HepG2 (cell line): ENCODE data around the gene GJA9. TPM values are rescaled to one million over a fixed set of nuclear protein-coding genes. Genes with fewer than 3 reads are reported as not detected.

Experiments
- CSRNP1 ChIP-seq: sonication (generic); formaldehyde crosslinking; IDR thresholded peaks from 2 replicates; pipeline ENCODE4 v1.8.1; 2023; ENCODE audit warnings: mild to moderate bottlenecking, missing genetic modification reagents
- MTA1 ChIP-seq: sonication (generic); formaldehyde crosslinking; IDR thresholded peaks from 2 replicates; pipeline ENCODE4 v1.4.0; 2020; ENCODE audit warnings: missing genetic modification reagents, mild to moderate bottlenecking, borderline replicate concordance
- RBM22 ChIP-seq: fragments of 200-400 bp; formaldehyde crosslinking; optimal IDR thresholded peaks from 2 replicates; pipeline ENCODE3; 2017; ENCODE audit warnings: mild to moderate bottlenecking, low read length, moderate library complexity
- SP140L ChIP-seq: sonication (generic); formaldehyde crosslinking; IDR thresholded peaks from 2 replicates; pipeline ENCODE4 v1.4.0; 2020; ENCODE audit warnings: missing genetic modification reagents, borderline replicate concordance
- ZFP90 ChIP-seq: sonication (generic); formaldehyde crosslinking; IDR thresholded peaks from 2 replicates; pipeline ENCODE4 v1.8.0; 2022; ENCODE audit warnings: missing genetic modification reagents, mild to moderate bottlenecking, inconsistent platforms, borderline replicate concordance
- ZMYM2 ChIP-seq: sonication (generic); formaldehyde crosslinking; IDR thresholded peaks from 2 replicates; pipeline ENCODE4 v1.8.0; 2022; ENCODE audit warnings: mild to moderate bottlenecking, missing genetic modification reagents
- ZNF20 ChIP-seq: sonication (generic); formaldehyde crosslinking; IDR thresholded peaks from 2 replicates; pipeline ENCODE4 v1.4.0; 2020; ENCODE audit warnings: mild to moderate bottlenecking, moderate library complexity, missing genetic modification reagents
- ZNF382 ChIP-seq: sonication (generic); formaldehyde crosslinking; IDR thresholded peaks from 2 replicates; pipeline ENCODE4 v1.5.0; 2020; ENCODE audit warnings: missing genetic modification reagents, mild to moderate bottlenecking, borderline replicate concordance
- ZNF468 ChIP-seq: sonication (generic); formaldehyde crosslinking; IDR thresholded peaks from 2 replicates; pipeline ENCODE4 v1.8.0; 2022; ENCODE audit warnings: mild to moderate bottlenecking, moderate library complexity, missing genetic modification reagents
- ZNF512 ChIP-seq: sonication (generic); formaldehyde crosslinking; IDR thresholded peaks from 2 replicates; pipeline ENCODE4 v1.4.0; 2020; ENCODE audit warnings: mild to moderate bottlenecking, missing genetic modification reagents
- ZNF546 ChIP-seq: sonication (generic); formaldehyde crosslinking; conservative IDR thresholded peaks from 2 replicates; pipeline ENCODE4 v1.8.1; 2023; ENCODE audit warnings: mild to moderate bottlenecking, missing genetic modification reagents
- ZNF772 ChIP-seq: sonication (generic); formaldehyde crosslinking; IDR thresholded peaks from 2 replicates; pipeline ENCODE4 v1.5.0; 2020; ENCODE audit warnings: mild to moderate bottlenecking, missing genetic modification reagents
- ZSCAN25 ChIP-seq: sonication (generic); formaldehyde crosslinking; IDR thresholded peaks from 2 replicates; pipeline ENCODE4 v1.8.0; 2022; ENCODE audit warnings: mild to moderate bottlenecking, missing genetic modification reagents
- polyA plus RNA-seq, 8 experiments: library from polyadenylated mRNA; depleted of rRNA in 3 of 8; stranded (reverse) in 7 of 8; unstranded in 1 of 8; fragments of >200 nt; fragmentation: Illumina TruSeq in 4 of 8; extraction: Trizol in 4 of 8; gene quantifications; 2 replicates each; pipeline versions ENCODE4 v1.2.1 to v1.2.3, GENCODE V29; 2011 to 2016; ENCODE audit warnings: low read depth in 4 of 8, missing spikeins in 1 of 8, mixed read lengths in 1 of 8; ENCODE audit not compliant: insufficient read depth in 1 of 8
- total RNA-seq, 5 experiments: library from RNA; depleted of rRNA; stranded (reverse); fragments of >200 nt; fragmentation: Illumina TruSeq; extraction: Trizol; gene quantifications; 2 replicates each; pipeline ENCODE4 v1.2.3, GENCODE V29; 2016; ENCODE audit warnings: low read depth in 1 of 5
- TF ChIP-seq, protein P1 (sequence below): sonication (generic); formaldehyde crosslinking; IDR thresholded peaks from 2 replicates; pipeline ENCODE4 v1.4.0; 2020; ENCODE audit warnings: missing genetic modification reagents
- TF ChIP-seq, protein P2 (sequence below): sonication (generic); formaldehyde crosslinking; IDR thresholded peaks from 2 replicates; pipeline ENCODE4 v1.4.0; 2020; ENCODE audit warnings: missing genetic modification reagents
- TF ChIP-seq, protein P3 (sequence below): sonication (generic); formaldehyde crosslinking; IDR thresholded peaks from 2 replicates; pipeline ENCODE4 v1.5.0; 2020; ENCODE audit warnings: mild to moderate bottlenecking, missing genetic modification reagents
- TF ChIP-seq, protein P4 (sequence below), 2 experiments: fragments of 450-650 bp in 1 of 2; sonication (generic) in 1 of 2; formaldehyde crosslinking; IDR thresholded peaks; 2 replicates each; pipeline versions ENCODE4 v1.5.0 to v1.8.0; 2020 to 2022; ENCODE audit warnings: mild to moderate bottlenecking in 1 of 2, missing genetic modification reagents in 1 of 2

GJA9 gene
- total and polyA plus RNA-seq, 2 of the 13 experiments (the other 11 are each of a cell fraction or from before 2014, with no cell fraction given), result 0.08 to 0.13 TPM

GRCh38 chr1:38859561-38860453, 21.6 kb downstream of the GJA9 start, which contains the start of gene RRAGC (continued):
- TF ChIP-seq ZNF512 (CRISPR knock-in tag) (no peak), ZSCAN25 (CRISPR knock-in tag) (peak; percentile 59; the same call in 1 of the 2 replicates), ZNF468 (no peak), ZMYM2 (no peak), SP140L (0 out of 2 replicates have a peak, but pooled peaks have one; percentile 28), CSRNP1 (CRISPR knock-in tag) (peak; percentile 60; the same call in 1 of the 2 replicates), ZFP90 (peak; percentile 72), ZNF772 (CRISPR knock-in tag) (peak; percentile 5; the same call in 1 of the 2 replicates), MTA1 (CRISPR knock-in tag) (no peak), ZNF382 (no peak), ZNF20 (CRISPR knock-in tag) (no peak), ZNF546 (CRISPR knock-in tag) (peak; percentile 26; the same call in 1 of the 2 replicates), RBM22 (no peak)
- TF ChIP-seq, protein P1, sequence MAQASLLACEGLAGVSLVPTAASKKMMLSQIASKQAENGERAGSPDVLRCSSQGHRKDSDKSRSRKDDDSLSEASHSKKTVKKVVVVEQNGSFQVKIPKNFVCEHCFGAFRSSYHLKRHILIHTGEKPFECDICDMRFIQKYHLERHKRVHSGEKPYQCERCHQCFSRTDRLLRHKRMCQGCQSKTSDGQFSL, result no peak
- TF ChIP-seq, protein P2, sequence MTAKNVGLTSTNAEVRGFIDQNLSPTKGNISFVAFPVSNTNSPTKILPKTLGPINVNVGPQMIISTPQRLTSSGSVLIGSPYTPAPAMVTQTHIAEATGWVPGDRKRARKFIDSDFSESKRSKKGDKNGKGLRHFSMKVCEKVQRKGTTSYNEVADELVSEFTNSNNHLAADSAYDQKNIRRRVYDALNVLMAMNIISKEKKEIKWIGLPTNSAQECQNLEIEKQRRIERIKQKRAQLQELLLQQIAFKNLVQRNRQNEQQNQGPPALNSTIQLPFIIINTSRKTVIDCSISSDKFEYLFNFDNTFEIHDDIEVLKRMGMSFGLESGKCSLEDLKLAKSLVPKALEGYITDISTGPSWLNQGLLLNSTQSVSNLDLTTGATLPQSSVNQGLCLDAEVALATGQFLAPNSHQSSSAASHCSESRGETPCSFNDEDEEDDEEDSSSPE (CRISPR knock-in tag), result peak; percentile 25; the same call in 1 of the 2 replicates
- TF ChIP-seq, protein P3, sequence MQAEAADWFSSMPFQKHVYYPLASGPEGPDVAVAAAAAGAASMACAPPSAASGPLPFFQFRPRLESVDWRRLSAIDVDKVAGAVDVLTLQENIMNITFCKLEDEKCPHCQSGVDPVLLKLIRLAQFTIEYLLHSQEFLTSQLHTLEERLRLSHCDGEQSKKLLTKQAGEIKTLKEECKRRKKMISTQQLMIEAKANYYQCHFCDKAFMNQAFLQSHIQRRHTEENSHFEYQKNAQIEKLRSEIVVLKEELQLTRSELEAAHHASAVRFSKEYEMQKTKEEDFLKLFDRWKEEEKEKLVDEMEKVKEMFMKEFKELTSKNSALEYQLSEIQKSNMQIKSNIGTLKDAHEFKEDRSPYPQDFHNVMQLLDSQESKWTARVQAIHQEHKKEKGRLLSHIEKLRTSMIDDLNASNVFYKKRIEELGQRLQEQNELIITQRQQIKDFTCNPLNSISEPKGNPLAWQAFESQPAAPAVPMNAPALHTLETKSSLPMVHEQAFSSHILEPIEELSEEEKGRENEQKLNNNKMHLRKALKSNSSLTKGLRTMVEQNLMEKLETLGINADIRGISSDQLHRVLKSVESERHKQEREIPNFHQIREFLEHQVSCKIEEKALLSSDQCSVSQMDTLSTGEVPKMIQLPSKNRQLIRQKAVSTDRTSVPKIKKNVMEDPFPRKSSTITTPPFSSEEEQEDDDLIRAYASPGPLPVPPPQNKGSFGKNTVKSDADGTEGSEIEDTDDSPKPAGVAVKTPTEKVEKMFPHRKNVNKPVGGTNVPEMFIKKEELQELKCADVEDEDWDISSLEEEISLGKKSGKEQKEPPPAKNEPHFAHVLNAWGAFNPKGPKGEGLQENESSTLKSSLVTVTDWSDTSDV (CRISPR knock-in tag), result 0 out of 2 replicates have a peak, but pooled peaks have one; percentile 6
- TF ChIP-seq, protein P4, sequence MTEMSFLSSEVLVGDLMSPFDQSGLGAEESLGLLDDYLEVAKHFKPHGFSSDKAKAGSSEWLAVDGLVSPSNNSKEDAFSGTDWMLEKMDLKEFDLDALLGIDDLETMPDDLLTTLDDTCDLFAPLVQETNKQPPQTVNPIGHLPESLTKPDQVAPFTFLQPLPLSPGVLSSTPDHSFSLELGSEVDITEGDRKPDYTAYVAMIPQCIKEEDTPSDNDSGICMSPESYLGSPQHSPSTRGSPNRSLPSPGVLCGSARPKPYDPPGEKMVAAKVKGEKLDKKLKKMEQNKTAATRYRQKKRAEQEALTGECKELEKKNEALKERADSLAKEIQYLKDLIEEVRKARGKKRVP (CRISPR knock-in tag; IDR thresholded peaks at IDR 0.05), result no peak
